Activated T-helper 1 cell treated with anti-CD3 and anti-CD28 coated beads, Interleukin-2, amount 50 U/mL, for 16 hours (primary cell): Measurements from ENCODE around the gene NR2F1.

Experiments
- DNase-seq, 2 donors: peaks; one replicate each; pipeline ENCODE4 v3.0.0-alpha.2; 2020; ENCODE audit warnings: low read depth in 1 of 2, low spot score in 1 of 2

The NR2F1 gene

DNA sequence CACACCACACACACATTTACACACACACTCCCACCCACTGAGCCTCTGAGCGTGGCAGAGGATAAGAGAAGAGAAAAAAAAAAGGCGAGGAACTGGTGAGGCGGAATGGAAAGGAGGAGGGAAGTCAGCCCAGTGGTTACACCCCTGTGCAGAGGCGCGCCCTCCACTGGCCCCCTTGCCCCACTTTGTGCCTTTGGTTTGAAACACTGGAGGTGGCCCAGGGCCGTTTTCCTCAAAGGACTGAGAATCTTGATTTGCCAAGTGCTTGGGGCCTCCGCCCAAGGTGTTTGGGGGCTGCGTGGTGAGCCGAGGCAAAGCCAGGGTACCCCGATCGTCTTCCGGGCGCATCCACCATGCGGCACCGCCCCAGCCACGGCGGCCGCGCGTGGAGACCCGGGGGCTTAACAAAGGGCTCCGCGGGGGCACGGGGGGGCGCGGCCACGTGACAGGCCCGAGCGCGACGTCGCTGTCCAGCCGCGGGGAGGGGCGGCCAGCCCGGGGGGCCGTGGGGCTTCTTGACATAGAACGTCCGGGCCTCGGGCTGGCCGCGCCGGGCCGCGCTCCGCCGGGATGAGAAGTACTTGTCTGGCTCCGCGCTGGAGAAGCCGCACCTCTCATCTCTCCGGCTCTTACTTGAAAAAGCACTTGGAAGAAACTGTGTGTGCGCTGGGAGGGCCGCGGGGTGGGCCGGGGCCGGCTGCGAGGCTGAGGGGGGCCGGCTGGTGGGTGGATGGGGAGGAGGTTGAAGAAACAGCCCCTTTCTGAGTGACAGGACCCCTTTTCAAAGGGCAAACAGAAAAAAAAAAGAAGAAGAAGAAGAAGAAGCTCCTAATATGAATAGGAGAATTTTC is 21.0 kb downstream of the NR2F1 start:
- DNase-seq = no peak

DNA sequence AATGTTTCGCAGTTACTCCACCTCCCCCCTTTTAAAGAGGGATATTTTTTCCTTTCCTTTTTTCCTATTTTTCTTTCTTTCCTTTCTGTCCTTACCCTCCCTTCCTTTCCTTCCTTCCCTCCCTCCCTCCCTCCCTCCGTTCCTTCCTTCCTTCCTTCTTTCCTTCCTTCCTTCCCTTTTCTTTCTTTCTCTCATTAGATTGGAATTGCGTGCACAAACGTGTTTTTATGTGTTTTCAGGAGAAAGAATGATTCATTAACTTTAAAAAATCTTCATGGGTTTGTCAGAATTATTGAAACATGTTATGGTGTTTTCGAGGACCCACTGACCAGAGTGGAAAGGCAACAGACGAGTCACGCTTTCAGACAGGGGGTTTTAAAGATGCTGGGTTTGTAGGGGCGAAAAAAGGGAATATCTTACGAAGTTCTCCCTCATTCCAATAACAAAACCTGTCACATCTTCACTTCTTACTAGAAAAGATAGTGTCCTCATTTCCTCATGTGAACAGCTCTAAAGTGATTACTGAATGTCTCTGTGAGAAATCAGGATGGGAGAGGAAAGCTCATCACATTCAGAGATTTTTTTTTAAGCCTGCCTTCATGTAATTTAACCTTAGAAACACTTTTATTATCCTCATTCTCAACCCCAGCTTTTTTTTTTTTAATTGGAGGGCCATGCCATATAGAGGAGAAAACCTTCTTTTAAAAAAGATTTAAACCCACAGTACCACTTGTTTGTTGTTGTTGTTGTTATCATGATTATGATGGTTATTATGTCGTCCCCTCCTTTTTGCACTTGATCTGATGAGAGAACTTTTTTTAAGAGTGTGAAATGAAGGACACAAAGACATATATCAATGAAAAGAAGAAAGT is 21.9 kb downstream of the NR2F1 start:
- DNase-seq = no peak

DNA sequence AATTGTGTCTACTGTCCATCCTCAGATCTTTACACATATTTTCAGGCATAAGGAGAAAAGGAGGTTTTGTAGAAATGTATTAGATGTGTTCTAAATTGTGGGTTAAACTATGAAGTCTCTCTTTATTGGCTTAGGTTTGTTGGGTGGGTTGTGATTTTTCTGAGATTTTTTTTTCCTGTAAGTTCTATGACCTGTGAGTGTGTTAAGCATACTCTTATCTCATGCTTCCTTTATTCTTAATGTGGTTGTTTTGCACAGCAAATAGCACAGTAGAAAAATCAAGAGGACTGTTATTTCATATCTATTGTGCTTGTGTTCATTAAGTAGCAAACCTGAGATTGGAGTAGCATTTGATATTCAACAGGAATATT is 23.3 kb downstream of the NR2F1 start:
- DNase-seq = no peak

DNA sequence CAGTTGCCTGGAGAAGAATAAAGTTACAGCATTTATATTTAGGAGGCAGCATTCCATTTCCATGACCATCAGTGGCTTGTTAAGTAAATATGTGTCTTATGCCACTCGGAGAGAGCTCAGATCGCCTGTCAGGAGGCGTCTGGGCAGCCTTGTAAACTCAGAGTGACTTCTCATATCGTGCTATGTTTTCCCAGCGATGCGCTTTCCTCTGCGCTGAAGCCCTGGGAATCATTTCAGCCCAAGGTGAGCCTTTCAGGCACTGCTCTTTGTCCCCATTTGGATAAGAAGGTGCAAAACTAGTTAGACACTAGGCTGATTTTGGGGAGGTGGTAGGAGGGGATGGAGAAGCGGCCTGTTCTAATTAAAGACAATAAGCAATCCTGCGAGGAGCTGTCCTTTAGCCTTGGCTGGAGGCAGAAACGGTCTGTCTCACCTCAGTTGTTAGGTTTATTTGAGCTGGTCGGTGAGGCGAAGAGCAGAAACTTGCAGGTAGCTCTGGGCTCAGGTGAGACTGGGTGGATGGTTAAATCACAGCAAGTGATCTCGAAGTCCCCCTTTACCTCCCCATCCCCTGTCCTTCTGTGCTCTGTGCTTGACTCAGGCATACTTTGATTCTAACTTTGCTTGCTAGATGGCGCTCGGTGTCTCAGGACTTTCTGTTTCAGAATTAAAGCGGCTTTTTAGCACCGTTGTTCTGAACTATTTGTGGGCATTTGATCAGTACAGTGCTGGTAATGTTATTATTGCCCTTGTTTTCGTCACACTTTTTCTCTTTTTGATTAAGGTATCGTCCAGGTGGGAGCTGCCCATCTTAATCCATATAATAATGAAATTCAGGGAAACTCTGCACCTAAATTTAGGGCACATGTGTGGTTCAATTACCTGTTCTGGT is 24.6 kb downstream of the NR2F1 start:
- no peak for DNase-seq

DNA sequence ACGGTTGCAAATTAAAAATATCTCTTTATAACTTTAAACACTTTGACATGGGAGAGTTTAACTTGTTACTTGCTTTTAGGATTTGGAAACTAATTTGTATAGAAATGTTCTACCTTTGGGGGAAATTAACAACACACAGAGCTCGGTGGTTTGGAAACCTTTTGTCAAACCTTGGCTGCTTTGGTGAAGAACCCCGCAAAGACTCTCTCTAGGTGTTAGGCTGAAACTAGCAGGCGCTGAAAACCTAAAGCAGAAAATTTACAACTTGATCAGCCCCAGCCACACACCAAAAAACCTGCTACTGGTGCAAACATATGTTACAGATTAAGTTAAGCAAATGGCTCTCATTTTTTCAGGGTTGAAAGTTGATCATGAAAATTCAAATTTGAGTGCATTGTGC is 25.8 kb downstream of the NR2F1 start:
- no peak for DNase-seq

DNA sequence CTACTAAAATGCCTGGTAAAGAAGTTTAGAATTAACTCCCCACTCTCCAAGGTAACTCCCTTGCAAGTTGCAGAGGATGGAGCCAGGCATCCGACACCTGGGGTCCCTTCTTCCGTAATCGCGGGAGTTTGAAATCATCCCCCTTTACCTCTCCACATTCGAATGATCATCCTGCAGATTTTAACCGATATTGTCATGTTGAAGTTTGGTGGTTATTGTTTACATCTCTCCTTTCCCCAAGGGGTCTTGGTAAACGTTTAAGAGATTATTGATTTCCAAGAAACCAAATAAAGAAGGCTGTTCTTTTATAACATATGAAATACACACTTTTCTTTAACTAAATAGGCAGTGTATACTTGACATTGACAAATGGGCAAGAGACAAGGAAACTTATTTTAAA is 26.7 kb downstream of the NR2F1 start:
- DNase-seq = no peak

DNA sequence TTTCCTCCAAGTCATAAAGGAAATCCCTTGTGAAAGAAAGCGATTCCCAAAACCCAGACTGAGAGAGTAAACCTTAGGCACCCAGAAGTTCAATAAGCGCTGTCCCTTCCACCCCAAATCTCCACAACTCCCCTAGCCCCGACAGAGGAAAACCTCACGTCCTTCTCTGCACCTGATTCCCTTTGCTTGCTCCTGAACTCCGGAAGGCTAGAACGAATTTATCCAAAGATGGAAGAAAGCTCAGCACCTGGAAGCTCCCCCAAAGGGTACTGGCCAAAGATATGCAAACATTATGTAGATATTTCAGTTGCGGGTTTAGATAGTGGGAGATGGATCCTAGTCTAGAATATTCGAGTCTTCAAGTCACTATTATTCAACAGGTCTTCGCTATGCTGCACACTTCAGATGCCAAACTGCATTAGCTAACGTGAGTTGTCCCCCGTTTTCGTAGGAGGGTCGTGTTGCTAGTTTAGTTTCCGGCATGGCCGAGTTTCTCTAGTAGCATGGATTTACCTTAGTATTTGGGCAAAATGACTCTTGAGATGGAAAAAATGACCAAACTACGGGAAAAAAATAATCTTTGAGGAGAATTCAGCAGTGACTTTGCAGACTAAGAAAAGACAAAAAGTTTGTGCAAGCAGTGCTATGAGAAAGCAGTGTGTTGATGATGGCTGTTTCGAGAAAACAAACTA is 27.7 kb downstream of the NR2F1 start:
- DNase-seq = no peak

DNA sequence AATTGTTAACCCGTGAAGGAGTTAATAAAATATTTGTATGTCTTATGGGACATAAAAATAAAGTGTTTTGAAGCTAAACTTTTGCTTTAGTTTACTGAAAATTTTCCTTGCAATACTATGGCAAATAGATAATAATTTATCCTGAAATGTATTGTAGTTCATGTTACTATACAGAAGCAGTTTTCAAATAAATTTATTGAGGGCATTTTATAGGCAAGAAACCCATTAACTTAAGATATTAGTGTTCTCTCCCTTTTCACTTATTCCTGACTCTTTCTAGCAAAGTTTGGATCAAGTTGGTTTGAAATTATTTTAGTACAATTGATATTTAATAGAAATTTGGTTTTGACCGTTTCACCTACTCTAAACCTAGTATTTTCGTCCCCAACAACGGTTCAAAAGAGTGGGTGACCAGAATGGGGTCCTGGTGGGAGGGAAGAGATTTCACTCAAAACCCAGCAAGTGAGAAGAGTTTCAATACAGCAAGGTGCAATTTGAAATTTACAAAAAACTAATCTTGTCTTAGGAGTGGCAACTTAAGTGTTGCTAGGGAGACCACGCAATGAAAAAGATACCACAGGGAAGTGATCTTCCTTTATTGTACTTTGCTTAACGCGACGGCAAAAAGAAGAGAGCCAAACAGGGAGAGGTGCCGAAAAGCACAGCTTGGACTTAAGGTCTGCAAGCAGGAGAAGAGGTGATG is 28.4 kb downstream of the NR2F1 start:
- no peak for DNase-seq

DNA sequence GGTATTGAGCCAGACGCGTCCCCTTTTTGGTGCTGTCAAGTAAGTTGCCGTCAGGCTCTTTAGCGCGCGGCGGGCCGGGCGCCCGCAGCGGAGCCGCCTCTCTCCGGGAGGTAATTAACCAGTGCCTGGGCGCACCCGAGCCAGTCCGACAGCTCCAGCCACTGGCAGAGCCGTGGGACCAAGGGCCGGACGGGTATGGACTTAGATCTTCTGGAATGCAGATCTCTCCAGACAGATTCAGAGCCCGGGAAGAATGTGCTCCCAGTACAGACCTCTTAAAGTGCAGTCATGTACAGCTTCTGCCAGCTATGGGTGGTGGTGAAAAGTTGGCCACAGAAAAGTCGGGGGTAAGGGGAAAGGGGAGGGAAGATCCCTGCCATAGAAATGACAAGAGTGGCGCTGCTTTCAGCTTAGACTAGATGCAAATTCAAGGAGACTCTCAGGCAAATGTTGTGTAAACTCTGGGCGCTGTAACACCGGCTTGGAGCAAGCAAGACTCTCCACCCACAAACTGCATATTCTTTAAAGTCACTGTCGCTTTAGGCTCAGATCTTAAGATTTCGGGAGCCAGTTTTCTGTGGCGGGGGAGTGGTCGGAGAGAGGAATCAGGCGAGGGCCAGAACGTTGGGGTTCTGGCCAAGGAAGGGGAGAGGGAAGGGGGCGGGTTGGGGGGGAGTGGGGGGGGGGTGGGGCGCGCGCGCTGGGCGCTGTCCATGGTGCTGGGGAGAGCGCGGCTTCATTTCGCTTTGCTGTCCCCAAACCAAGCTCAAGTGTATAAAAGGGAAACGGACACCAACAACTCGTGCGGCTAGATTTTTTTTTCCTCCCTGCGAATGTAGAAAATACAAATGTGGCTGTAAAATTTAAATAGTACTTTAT is 29.2 kb downstream of the NR2F1 start:
- no peak for DNase-seq

DNA sequence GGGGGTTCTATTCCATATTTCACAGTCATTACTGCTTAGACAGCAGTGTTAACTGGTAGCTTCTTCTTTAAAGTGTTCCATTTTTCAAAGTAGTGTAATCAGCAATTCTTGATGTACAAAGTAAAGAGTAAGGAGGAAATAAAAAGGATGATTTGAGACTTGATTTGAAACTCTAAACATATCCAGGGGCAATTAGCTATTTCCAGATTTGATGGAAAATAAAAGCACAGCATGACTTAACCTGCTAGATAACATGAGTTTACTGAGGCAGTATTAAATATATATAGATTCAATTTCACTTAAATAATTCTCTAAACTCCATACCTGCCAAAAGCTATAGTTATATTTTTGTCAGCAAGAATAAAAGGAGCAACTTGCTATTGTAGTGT is 29.8 kb downstream of the NR2F1 start:
- DNase-seq = no peak

DNA sequence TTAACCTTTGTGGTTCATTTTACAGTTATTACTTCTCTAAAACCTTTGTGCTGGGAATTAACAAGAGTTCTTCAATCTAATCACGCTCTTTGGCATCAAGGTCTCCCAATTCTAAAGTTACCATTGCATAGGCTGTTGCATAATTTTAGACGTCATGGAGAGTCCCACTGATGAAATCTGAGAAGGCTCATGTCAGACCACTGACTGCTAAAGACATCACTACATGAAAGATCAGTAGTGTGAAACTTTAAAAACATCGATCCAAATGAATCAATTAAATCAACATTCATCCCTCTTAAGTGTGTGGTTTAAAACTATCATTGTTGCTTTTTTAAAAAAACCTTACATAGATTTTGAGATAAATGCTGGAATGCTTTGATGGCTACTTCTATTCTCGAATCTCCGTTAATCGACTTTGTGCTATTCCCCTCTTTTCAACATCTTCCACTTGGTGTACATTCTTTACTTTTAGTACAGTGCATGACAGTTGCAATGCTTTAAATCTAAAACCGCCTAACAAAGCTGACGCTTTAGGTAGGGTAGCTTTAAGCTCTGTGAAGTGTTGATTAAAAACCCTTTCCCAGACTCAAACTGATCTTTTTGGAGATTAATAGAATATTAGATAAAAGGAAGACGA is 33.6 kb downstream of the NR2F1 start:
- no peak for DNase-seq

DNA sequence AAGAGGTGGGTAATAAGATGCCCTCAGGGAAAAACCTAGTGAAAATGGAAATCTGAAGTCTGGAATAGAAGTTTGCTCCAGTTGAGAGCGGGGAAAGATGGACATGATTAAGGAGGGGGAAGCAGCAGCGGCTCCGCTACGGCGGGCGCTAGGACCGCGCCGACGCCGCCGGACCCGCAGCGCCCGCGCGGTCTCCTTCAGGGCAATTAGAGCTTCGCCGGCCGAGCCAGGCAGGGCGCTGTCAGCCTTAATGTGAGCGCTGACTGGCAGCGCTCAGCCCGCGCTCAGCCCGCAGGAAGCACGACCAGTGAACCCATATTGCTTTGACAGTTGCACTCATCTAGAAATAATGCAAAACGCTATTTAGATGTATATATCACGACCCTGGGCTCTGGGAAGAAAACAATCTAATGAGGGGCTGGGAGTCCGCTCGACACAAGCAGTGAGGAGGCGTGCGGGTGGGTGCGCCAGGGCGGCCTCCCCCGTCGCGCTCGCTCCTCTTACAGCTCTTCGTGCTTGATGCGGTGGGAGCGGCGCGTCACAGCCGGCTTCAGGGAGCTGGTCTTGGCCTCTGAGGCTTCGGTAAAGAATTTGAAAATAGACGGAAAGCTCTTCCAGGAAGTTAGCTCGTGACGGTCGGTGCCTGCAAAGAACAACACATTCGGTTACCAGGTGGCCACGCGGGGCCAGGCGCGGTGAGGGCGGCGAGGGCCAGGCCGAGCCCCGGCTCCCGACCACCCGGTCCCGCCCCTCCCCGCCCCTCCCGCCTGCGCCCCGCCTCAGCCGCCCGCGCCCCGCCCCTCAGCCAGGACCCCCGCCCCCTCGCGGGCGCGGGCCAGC is 37.7 kb downstream of the NR2F1 start:
- peak in 1 of 2 donors; percentile 17 for DNase-seq

DNA sequence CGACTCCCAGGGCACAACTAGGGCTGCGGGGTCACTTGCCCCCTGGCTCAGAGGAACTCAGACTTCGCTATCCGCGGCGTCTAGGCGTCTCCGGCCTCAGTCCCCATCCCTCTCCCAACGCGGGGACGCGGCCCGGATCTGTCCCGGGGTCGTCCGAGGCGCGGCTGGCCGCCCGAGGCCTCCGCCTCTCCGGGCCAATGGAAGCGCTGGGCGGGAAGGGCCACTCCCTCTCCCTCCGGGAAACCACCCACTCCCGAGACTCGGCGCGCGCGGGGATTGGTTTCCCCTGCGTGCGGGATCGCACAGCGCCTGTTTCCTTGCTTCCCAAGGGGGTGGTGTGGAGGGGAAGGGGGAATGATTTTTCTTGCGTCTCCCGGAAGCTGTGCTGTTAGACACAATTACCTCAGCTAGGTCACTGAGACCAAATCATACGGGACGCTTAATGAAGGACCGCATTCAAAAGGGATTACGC is 38.3 kb downstream of the NR2F1 start:
- no peak for DNase-seq

DNA sequence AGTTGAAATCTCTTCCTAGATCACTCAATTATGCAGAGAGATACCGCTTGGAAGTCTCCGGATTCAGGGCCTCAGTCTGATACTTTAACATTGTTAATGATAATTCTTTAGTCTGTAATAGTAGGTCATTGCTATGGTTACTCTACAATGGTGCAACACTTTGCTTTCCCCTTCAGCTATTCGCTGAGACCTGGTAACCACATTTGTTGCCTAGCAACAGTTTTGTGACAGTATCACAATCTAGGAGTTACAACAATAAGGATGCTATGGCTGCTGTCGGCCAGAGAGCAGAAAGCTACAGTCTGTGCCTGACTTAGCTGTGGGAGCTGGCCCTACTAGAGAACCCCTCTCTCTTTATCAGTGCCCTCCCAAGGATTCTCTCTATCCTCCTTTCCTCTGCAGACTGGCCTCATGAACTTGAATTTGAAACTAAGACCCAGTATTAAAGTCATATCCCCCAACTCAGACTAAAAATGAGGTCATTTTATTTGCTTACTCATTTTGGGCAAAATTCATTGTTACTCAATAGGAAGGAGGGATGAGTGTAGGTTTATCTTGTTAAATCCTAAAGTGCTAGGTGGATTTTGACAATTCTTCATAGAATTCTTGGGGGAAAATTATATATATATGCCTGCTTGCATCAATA is 39.3 kb downstream of the NR2F1 start:
- DNase-seq = peak in 1 of 2 donors; percentile 15

DNA sequence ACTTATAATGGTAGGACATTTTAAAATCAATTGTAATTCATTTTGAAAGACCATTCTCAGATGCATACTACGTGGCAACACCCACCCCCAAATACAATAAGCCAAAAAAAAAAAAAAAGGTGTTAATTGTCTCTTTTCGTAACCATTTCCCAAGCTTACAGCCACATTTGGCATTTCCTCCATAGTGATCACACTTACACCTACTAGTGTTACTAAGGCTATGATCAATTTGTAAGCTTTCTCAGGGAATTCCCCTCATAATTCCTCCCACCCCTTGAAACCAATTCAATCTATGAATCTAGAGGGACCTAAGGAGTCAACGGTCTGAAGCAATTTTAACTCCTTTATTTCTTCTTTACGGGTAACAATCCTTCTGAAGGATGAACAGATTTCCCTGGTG is 40.1 kb downstream of the NR2F1 start:
- no peak for DNase-seq

DNA sequence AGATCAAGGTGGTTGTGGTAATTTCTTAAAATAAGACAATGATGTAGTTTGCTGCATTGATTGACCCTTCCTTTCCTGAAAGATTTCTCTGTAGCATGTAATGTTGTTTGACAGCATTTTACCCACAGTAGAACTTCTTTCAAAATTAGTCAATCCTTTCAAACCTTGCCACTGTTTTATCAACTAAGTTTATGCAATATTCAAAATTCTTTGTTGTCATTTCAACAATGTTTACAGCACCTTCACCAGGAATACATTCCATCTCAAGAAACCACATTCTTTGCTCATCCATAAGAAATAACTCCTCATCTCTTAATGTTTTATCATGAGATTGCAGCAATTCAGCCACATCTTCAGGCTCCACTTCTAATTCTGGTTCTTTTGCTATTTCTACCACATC is 43.8 kb downstream of the NR2F1 start:
- DNase-seq = no peak

DNA sequence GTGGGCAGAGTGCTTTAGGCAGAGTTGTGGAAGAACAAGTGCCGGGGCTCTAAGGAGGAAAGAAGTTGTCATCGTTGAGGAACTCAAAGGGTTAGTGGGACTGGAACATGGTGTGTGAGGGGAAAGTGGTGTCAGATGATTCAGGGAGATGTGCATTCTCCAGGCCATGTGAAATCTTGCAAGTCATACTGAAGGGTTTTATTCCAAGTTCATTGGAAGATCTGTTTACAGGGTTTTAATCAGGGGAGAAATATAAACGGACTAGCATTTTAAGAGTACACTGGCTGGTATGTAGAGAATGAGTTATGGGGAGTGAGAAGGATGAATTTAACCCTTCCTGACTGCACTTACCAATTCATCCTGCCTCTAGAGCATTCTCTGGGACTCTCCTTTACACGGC is 49.3 kb downstream of the NR2F1 start:
- DNase-seq = no peak
